Measurements from ENCODE around the gene SLC38A3.
"Not testable (repeated sequence)": the region's sequence is repeated elsewhere in the genome, so short reads cannot be mapped to it uniquely, and the experiment has no call there.

The SLC38A3 gene

DNA sequence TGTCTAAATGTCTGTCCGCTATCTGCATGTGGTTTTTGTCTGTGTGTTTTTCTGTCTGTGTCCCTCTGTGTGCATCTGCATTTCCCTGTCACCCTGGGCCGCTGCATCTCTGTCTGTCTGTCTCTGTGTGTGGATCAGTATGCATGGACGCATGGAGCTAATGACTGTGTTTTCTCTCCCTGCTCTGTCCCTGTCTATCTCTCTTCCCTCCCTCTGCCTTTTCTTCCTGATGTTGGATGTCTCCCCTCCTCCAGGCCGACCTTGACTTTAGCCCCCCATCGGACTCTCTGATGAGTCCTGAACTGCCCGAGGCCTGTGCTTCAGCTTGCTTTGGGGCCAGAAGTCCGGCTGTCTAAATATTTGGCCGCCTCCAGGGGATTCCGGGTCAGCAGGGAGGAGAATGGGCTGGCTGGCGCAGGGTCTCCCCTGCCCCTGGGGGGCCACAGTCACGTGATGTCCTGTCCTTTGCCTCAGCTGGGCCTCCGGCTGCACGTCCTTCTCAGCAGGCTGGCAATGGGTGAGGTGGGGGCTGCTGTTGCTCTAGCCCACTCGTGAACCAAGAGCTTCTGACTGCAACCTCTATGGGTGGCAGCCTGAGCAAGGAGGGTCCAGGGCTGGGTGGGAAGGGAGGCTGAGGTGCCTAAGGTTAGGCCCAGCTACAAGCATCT, 3.7 kb downstream of the SLC38A3 start:
- Histone ChIP-seq H3K36me3 (ENCODE audit: control insufficient read depth, low read depth, low read length) (no peaks in the 10 kb centered on the region), H3K27ac (ENCODE audit: low read length) (no peak overlapping the region), H3K4me3 (ENCODE audit: low read length) (no peak overlapping the region), H3K4me1 (ENCODE audit: control insufficient read depth, low read depth, low read length) (peaks cover 4% of the 10 kb centered on the region), H3K27me3 (ENCODE audit: control insufficient read depth, insufficient read depth, low read length) (peaks cover 32% of the 10 kb centered on the region), H3K9ac (ENCODE audit: low read length) (no peak overlapping the region), H3K9me3 (ENCODE audit: control insufficient read depth, low read depth, low read length) (no peaks in the 10 kb centered on the region)

DNA sequence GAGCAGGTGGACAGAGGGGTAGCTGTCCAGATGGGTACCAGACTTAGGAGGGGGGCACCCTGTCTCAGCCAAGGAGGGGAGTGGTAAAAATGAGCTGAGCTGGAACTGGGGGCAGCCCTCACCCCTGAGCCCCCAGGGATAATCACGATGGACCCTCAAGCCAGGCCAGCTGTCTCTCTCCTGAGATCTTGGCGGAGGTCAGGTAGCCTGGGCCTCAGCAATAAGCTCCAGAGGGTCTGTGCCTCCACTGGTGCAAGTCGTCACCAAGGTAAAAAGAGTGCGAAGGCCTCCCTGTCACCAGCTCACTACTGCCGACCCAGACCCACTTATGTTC, 5.1 kb downstream of the SLC38A3 start:
- Histone ChIP-seq H3K9me3 (ENCODE audit: control insufficient read depth, low read depth, low read length) (no peaks in the 10 kb centered on the region), H3K4me3 (ENCODE audit: low read length) (no peak overlapping the region), H3K4me1 (ENCODE audit: control insufficient read depth, low read depth, low read length) (peaks cover 4% of the 10 kb centered on the region), H3K36me3 (ENCODE audit: control insufficient read depth, low read depth, low read length) (no peaks in the 10 kb centered on the region), H3K9ac (ENCODE audit: low read length) (no peak overlapping the region), H3K27ac (ENCODE audit: low read length) (no peak overlapping the region), H3K27me3 (ENCODE audit: control insufficient read depth, insufficient read depth, low read length) (peaks cover 20% of the 10 kb centered on the region)

DNA sequence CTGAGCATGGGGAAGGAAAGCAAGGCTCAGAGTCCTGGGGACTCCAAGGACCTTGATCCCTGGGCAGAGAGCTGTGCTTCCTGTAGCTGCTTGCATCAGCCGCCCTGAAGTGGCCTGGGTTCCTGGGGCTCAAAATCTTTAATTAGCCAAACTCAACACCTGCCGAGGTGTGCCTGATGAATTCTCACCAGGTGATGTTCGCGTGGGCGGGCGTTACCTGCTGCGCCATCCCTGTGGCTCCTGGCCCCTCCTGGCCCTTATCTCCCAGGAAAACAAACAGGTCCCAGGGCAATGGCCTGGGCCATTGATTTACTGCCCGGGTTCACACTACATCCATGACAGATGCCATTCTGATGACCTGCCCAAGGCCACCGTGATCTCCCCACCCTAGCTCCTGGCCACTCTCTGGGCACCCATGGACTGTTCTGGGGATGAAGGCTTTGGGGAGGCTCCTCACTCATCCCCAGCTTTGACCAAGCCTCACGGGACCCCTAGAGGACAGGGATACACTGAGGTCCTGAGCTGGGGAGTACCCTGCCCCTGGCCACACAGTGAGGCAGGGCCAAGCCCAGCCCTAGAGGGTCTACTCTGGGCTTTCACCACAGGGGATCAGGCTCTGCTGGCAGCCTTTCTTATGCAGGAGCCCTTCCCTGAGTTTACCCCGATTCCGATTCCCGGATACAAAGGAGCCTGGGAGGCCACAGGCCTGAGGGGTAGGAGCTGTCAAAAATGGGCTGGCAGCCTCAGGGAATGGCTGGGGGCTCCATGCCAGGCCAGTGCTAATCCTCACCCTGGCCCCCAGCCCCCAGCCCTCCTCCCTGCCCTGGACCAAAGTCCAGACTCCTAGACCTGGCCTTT, 5.7 kb downstream of the SLC38A3 start:
- no peaks in the 10 kb centered on the region for H3K9me3 ChIP-seq (ENCODE audit: control insufficient read depth, low read depth, low read length)
- H3K4me1 ChIP-seq (ENCODE audit: control insufficient read depth, low read depth, low read length), result peaks cover 4% of the 10 kb centered on the region
- H3K27ac ChIP-seq (ENCODE audit: low read length), result no peak overlapping the region
- no peaks in the 10 kb centered on the region for H3K36me3 ChIP-seq (ENCODE audit: control insufficient read depth, low read depth, low read length)
- no peak overlapping the region for H3K9ac ChIP-seq (ENCODE audit: low read length)
- peaks cover 14% of the 10 kb centered on the region for H3K27me3 ChIP-seq (ENCODE audit: control insufficient read depth, insufficient read depth, low read length)
- no peak overlapping the region for H3K4me3 ChIP-seq (ENCODE audit: low read length)

DNA sequence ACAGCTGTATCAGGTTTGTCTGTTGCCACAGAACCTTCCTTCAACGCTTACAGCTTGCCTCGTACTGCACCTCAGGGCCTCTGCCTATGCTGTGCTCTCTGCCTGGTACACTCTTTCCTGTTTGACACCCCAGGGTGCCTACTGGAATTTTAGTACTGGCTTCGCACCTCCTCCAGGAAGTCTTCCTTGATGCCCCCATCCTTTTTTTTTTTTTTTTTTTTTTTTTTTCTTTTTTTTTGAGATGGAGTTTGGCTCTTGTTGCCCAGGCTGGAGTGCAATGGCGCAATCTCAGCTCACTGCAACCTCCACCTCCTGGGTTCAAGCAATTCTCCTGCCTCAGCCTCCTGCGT, 6.3 kb downstream of the SLC38A3 start:
- H3K4me1 ChIP-seq (ENCODE audit: control insufficient read depth, low read depth, low read length); H3K4me3 ChIP-seq (ENCODE audit: low read length); H3K36me3 ChIP-seq (ENCODE audit: control insufficient read depth, low read depth, low read length); H3K9me3 ChIP-seq (ENCODE audit: control insufficient read depth, low read depth, low read length); H3K9ac ChIP-seq (ENCODE audit: low read length); H3K27ac ChIP-seq (ENCODE audit: low read length); H3K27me3 ChIP-seq (ENCODE audit: control insufficient read depth, insufficient read depth, low read length): not testable (repeated sequence)

DNA sequence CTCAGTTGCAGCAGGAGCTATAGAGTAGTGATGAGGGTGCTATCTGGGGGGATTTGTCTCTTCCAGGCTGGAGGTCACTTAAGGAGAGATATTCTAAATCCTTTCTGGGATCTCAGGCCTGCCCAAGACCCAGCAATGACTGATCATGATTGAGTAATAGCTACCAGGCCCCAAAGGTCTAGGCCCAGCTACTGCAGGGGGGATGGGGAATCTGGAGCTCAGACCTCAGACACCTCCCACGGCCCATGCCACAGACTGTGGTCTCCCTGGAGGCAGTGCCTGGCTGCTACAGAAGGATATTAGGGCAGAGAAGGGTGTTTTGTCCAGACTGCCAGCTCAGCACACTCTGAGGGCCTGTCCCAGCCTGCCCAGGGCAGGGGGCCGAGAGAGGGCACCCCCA, 6.9 kb downstream of the SLC38A3 start:
- Histone ChIP-seq H3K4me1 (ENCODE audit: control insufficient read depth, low read depth, low read length) (peaks cover 4% of the 10 kb centered on the region), H3K27me3 (ENCODE audit: control insufficient read depth, insufficient read depth, low read length) (peaks cover 2% of the 10 kb centered on the region), H3K4me3 (ENCODE audit: low read length) (no peak overlapping the region), H3K36me3 (ENCODE audit: control insufficient read depth, low read depth, low read length) (no peaks in the 10 kb centered on the region), H3K9me3 (ENCODE audit: control insufficient read depth, low read depth, low read length) (no peaks in the 10 kb centered on the region), H3K9ac (ENCODE audit: low read length) (no peak overlapping the region), H3K27ac (ENCODE audit: low read length) (no peak overlapping the region)

DNA sequence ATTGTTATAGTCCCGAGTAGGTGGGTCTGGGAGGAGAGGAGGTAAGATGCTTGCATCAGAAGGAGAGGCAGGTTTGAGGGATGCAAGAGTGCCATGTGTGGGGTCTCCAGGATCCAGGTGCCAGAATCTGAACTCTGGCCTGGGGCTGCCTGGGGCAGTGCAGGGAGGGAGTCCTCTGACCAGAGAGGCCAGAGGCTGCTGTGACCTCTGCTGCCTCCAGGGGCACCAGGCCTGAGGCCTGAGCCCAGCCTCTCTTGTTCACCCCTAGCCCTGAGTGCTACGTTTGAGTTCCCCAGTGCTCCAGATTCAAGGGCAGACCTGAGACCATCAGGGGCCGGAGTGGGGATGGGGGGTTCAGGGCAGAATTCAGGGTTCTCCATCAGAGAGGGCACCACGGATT, 7.4 kb downstream of the SLC38A3 start:
- H3K4me3 ChIP-seq (ENCODE audit: low read length), result no peak overlapping the region
- H3K4me1 ChIP-seq (ENCODE audit: control insufficient read depth, low read depth, low read length), result peaks cover 4% of the 10 kb centered on the region
- no peaks in the 10 kb centered on the region for H3K9me3 ChIP-seq (ENCODE audit: control insufficient read depth, low read depth, low read length)
- H3K36me3 ChIP-seq (ENCODE audit: control insufficient read depth, low read depth, low read length), result no peaks in the 10 kb centered on the region
- no peak overlapping the region for H3K9ac ChIP-seq (ENCODE audit: low read length)
- H3K27me3 ChIP-seq (ENCODE audit: control insufficient read depth, insufficient read depth, low read length), result no peaks in the 10 kb centered on the region
- H3K27ac ChIP-seq (ENCODE audit: low read length), result no peak overlapping the region

DNA sequence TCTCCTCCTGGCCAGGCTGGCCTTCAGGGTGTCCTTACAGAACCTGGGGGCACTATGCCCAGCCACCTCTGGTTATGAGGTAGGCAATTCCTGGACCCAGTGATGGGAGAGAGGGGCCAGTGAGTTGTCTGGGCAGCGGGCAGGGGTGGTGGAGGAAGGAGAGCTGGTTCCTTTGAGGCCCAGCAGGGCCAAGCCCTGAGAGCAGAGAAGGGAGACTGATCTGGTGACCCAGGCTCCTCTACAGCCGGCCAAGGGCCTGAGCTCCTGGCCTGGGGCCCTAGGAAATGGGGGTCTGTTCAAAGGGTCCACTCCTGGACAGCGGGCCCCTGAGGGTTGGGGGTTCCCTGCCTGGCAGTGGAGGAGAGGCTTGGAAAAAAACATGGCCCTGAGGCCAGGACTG, 7.9 kb downstream of the SLC38A3 start:
- Histone ChIP-seq H3K36me3 (ENCODE audit: control insufficient read depth, low read depth, low read length) (no peaks in the 10 kb centered on the region), H3K27me3 (ENCODE audit: control insufficient read depth, insufficient read depth, low read length) (no peaks in the 10 kb centered on the region), H3K27ac (ENCODE audit: low read length) (no peak overlapping the region), H3K9me3 (ENCODE audit: control insufficient read depth, low read depth, low read length) (no peaks in the 10 kb centered on the region), H3K4me3 (ENCODE audit: low read length) (no peak overlapping the region), H3K9ac (ENCODE audit: low read length) (no peak overlapping the region), H3K4me1 (ENCODE audit: control insufficient read depth, low read depth, low read length) (peaks cover 4% of the 10 kb centered on the region)

DNA sequence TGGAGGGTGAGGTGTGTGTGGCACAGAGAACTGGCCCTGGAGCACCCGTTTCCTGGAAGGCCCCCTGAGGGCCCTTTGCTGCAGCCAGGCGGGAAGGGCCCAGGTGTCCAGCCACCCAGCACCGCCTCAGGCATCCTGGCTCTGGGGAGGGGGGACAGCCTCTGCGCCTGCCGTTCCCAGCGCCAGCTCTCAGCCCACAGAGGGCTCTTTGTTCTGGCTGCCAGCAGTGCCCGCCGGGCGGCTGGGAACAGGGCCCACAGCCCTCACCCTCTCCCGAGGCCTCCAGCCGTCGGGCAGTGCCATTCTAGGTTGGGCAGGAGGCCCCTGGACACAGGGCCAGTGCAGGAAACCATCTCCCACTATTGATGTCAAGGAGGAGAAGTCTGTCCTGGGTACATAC, 8.3 kb downstream of the SLC38A3 start:
- peaks cover 4% of the 10 kb centered on the region for H3K4me1 ChIP-seq (ENCODE audit: control insufficient read depth, low read depth, low read length)
- H3K27me3 ChIP-seq (ENCODE audit: control insufficient read depth, insufficient read depth, low read length), result no peaks in the 10 kb centered on the region
- H3K4me3 ChIP-seq (ENCODE audit: low read length), result no peak overlapping the region
- H3K36me3 ChIP-seq (ENCODE audit: control insufficient read depth, low read depth, low read length), result no peaks in the 10 kb centered on the region
- no peak overlapping the region for H3K9ac ChIP-seq (ENCODE audit: low read length)
- H3K9me3 ChIP-seq (ENCODE audit: control insufficient read depth, low read depth, low read length), result no peaks in the 10 kb centered on the region
- H3K27ac ChIP-seq (ENCODE audit: low read length), result no peak overlapping the region

DNA sequence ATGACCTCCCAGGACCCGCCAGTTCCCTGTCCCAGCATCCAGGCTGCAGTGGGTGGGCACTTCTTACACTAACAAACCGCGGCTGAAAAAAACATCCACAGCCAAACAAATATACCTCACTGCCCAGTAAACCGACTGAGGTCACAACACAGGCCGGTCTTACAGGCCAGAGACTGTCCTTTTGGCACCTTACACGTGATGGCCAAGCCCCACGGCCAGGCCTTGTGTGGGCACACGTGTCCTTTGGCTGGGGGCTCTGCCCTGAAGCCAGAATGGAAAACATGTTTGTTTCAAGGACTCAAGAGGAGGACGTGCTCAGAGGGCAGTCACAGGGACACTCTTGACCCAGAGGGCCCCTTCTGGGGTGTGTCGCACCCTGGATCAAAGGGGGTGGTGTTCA, 9.8 kb downstream of the SLC38A3 start:
- no peak overlapping the region for H3K4me3 ChIP-seq (ENCODE audit: low read length)
- peaks cover 4% of the 10 kb centered on the region for H3K4me1 ChIP-seq (ENCODE audit: control insufficient read depth, low read depth, low read length)
- H3K27me3 ChIP-seq (ENCODE audit: control insufficient read depth, insufficient read depth, low read length), result no peaks in the 10 kb centered on the region
- H3K9me3 ChIP-seq (ENCODE audit: control insufficient read depth, low read depth, low read length), result no peaks in the 10 kb centered on the region
- H3K27ac ChIP-seq (ENCODE audit: low read length), result no peak overlapping the region
- no peak overlapping the region for H3K9ac ChIP-seq (ENCODE audit: low read length)
- H3K36me3 ChIP-seq (ENCODE audit: control insufficient read depth, low read depth, low read length), result no peaks in the 10 kb centered on the region

DNA sequence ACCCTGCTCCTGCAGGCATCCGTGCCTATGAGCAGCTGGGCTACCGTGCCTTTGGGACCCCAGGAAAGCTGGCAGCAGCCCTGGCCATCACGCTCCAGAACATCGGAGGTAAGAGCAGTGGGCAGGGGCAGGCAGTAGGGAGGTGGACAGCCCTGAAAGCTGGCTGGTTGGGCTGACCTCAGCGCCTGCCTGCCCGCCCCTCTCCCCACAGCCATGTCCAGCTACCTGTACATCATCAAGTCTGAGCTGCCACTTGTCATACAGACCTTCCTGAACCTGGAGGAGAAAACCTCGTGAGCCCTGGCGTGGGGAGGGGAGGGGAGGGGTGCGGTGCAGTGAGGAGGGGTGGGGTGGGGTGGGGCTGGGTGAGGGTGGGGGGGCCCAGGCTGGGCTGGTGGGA, 10.5 kb downstream of the SLC38A3 start:
- Histone ChIP-seq H3K36me3 (ENCODE audit: control insufficient read depth, low read depth, low read length) (no peaks in the 10 kb centered on the region), H3K4me1 (ENCODE audit: control insufficient read depth, low read depth, low read length) (peaks cover 3% of the 10 kb centered on the region), H3K9me3 (ENCODE audit: control insufficient read depth, low read depth, low read length) (no peaks in the 10 kb centered on the region), H3K9ac (ENCODE audit: low read length) (no peak overlapping the region), H3K4me3 (ENCODE audit: low read length) (no peak overlapping the region), H3K27me3 (ENCODE audit: control insufficient read depth, insufficient read depth, low read length) (no peaks in the 10 kb centered on the region), H3K27ac (ENCODE audit: low read length) (no peak overlapping the region)

DNA sequence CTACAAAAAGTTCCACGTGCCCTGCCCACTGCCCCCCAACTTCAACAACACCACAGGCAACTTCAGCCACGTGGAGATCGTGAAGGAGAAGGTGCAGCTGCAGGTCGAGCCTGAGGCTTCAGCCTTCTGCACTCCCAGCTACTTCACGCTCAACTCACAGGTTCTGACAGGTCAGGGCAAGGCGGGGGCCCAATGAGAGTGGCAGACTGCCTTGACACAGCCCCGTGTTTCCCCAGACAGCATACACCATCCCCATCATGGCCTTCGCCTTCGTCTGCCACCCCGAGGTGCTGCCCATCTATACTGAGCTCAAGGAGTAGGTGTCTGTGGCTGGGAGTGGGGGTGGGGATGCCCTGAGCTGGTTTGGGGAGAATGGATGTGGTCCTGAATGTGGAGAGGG, 12.6 kb downstream of the SLC38A3 start:
- Histone ChIP-seq H3K27ac (ENCODE audit: low read length) (no peak overlapping the region), H3K27me3 (ENCODE audit: control insufficient read depth, insufficient read depth, low read length) (no peaks in the 10 kb centered on the region), H3K4me3 (ENCODE audit: low read length) (no peak overlapping the region), H3K9me3 (ENCODE audit: control insufficient read depth, low read depth, low read length) (no peaks in the 10 kb centered on the region), H3K36me3 (ENCODE audit: control insufficient read depth, low read depth, low read length) (no peaks in the 10 kb centered on the region), H3K9ac (ENCODE audit: low read length) (no peak overlapping the region), H3K4me1 (ENCODE audit: control insufficient read depth, low read depth, low read length) (no peaks in the 10 kb centered on the region)

DNA sequence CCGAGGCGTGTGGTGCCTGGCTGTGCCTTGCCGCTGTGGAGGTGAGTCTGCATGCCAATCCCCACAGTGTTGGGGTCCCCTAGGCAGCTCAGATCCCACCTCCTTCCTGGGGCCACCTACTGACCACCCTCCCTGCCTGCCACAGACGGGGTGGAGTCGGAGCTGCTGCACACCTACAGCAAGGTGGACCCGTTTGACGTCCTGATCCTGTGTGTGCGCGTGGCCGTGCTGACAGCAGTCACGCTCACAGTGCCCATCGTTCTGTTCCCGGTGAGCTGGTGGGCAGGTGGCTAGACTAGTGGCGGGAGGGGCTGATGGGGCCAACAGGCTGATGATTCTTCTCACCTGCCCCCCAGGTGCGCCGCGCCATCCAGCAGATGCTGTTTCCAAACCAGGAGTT, 13.4 kb downstream of the SLC38A3 start:
- Histone ChIP-seq H3K9me3 (ENCODE audit: control insufficient read depth, low read depth, low read length) (no peaks in the 10 kb centered on the region), H3K9ac (ENCODE audit: low read length) (no peak overlapping the region), H3K27ac (ENCODE audit: low read length) (no peak overlapping the region), H3K36me3 (ENCODE audit: control insufficient read depth, low read depth, low read length) (no peaks in the 10 kb centered on the region), H3K27me3 (ENCODE audit: control insufficient read depth, insufficient read depth, low read length) (no peaks in the 10 kb centered on the region), H3K4me3 (ENCODE audit: low read length) (no peak overlapping the region), H3K4me1 (ENCODE audit: control insufficient read depth, low read depth, low read length) (no peaks in the 10 kb centered on the region)
